Astrocyte (in vitro differentiated cells and primary cell): Measurements from ENCODE around the gene FSIP1.

ENCODE experiments used
- EZH2 ChIP-seq: IDR thresholded peaks from 2 replicates; pipeline ENCODE4 v1.6.1; 2012; ENCODE audit warnings: mild to moderate bottlenecking, low read length, inconsistent platforms; ENCODE audit not compliant: insufficient read depth
- TF ChIP-seq, protein P1 (sequence below): IDR thresholded peaks from 2 replicates; pipeline ENCODE4 v1.5.1; 2011; ENCODE audit warnings: low read depth, mild to moderate bottlenecking, inconsistent platforms, low read length, moderate library complexity; ENCODE audit not compliant: insufficient read depth

DNA sequence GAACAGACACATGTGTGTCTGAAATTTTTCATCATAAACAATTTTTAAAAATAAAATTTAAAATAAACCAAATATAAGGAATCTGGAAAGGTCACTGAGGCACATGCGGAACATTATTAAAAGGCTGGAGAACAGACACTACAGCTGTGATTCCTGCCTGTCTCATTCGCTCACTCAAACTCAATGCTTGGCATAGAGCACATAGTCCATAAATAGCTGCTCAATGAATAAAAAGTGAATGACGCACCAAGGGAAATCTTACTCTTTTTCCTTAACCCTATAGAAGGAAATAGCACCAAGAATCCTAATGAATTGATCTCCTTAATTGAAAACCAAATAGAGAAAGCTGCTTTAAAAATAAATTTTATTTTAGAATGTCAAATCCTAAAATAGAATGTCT is 98.4 kb downstream of the FSIP1 start:
- TF ChIP-seq, protein P1, sequence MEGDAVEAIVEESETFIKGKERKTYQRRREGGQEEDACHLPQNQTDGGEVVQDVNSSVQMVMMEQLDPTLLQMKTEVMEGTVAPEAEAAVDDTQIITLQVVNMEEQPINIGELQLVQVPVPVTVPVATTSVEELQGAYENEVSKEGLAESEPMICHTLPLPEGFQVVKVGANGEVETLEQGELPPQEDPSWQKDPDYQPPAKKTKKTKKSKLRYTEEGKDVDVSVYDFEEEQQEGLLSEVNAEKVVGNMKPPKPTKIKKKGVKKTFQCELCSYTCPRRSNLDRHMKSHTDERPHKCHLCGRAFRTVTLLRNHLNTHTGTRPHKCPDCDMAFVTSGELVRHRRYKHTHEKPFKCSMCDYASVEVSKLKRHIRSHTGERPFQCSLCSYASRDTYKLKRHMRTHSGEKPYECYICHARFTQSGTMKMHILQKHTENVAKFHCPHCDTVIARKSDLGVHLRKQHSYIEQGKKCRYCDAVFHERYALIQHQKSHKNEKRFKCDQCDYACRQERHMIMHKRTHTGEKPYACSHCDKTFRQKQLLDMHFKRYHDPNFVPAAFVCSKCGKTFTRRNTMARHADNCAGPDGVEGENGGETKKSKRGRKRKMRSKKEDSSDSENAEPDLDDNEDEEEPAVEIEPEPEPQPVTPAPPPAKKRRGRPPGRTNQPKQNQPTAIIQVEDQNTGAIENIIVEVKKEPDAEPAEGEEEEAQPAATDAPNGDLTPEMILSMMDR: no peak
- no peak for TF ChIP-seq EZH2
